C4-2B (cell line): ENCODE data around the gene SH3PXD2B.

Experiments used
- H3K27ac ChIP-seq: fragments of 450-650 bp; 2 replicates; pipeline ENCODE4 v1.5.1; 2017
- CTCF ChIP-seq: fragments of 450-650 bp; conservative IDR thresholded peaks from 2 replicates; pipeline ENCODE4 v1.5.1; 2017; ENCODE audit warnings: mild to moderate bottlenecking
- ZFX ChIP-seq: fragments of 450-650 bp; IDR thresholded peaks from 2 replicates; pipeline ENCODE4 v1.6.1; 2017

SH3PXD2B gene

DNA sequence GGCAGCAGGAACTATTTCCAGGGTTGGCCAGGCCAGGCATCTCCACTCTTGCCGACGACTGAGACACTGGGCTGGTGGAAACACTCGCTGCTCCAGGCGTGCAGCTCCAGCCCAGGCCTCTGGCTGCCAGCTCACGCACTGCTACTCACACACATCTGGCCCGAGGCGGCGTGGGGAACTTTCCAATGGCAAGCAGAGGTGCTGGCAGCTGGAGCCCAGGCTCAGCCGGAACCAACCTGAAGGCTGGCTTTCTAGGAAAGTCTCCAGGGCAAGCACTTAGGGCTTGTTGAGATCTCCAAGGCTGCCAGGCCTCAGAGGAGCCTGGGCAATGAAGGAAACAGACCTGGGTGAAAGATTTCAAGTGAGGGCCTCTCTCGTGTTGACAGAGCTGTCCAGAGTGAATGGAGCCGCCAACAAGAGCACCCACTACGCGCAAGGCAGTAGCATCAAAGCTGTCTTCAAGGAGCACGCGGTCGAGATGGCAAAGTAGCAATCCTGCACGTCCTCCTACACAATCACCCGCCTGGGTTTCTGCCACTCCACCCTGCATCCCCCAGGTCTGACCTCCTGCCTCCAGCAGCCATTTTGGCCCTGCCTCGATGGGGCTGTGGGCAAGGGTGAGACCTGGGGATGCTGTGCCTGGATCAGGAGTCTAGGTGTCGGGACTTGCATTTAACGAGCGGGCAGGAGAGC, 14.4 kb downstream of the SH3PXD2B start:
- no peak overlapping the region for H3K27ac ChIP-seq
- TF ChIP-seq ZFX (no peak), CTCF (no peak)

DNA sequence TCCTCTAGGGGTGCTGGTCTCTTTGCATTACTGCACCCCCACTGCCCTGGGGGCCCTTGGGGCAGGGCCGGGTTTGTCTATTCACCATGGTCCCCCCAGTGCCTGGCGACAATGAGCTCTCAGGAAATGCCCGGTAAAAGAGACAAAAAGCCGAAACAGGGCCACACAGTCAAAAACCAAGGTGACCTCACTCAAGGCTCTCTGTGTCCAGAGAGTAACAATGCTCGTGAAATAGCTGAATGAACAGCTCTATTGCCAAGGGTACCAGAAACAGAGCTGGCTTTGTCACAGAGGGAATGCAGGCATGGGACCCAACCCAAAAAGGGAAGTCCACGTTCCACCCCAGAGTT, 16.0 kb downstream of the SH3PXD2B start:
- H3K27ac ChIP-seq, result no peak overlapping the region
- TF ChIP-seq ZFX (no peak), CTCF (no peak)

GRCh38 chr5:172437445-172438318, 16.6 kb downstream of the SH3PXD2B start:
- H3K27ac ChIP-seq, result no peak overlapping the region
- no peak for TF ChIP-seq ZFX
- no peak for TF ChIP-seq CTCF

- H3K27ac ChIP-seq, result no peak overlapping the region
- TF ChIP-seq ZFX (no peak), CTCF (no peak)
These were observed 17.4 kb downstream of the SH3PXD2B start for GRCh38 chr5:172436879-172437369.

DNA sequence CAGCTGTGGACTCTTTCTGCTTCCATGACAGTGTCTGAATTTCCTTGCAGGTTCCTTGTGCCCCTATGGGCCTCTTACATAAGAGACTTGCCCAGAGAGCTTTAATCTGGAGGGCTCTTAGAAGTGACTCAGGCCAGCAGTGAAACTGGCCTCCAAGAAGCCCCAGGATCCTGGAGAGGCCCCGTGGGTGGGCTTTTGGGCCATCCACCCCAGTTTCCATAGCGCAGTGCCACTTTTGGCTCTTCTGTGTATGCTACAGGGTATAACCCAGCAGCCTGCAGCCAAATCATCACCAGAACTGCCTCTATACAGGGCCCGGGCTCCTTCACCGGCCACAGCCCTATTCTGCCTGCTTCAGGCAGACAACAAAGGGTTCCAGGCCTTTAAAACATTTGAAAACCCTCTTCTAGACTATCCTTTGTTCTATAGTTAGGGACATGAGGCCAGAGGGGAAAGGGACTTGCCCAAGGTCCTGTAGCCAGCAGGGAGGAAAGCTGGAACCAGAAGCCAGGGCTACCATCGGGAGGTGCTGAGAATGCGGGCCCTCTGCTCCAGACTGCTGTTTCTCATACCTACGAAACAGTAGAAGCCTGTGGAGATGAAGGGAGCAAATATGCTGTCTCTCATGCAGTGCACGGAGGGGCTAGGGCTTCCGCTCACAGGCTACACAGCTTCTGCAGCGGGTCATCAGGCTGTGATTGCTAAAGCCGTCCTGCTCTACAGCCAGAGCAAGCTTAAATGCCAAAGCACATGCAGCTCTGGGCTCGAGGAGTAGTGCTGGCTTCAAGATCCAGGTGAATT, 18.0 kb downstream of the SH3PXD2B start:
- no peak overlapping the region for H3K27ac ChIP-seq
- TF ChIP-seq CTCF (no peak), ZFX (no peak)

- H3K27ac ChIP-seq, result no peak overlapping the region
- TF ChIP-seq CTCF (no peak), ZFX (no peak)
These were observed 18.8 kb downstream of the SH3PXD2B start for GRCh38 chr5:172435362-172436077.
